Activated CD4-positive, alpha-beta T cell treated with anti-CD3 and anti-CD28 coated beads, Interleukin-2, amount 50 U/mL, for 24 hours (primary cell): ENCODE measurements around the gene HSPB2.
"Not testable (repeated sequence)": the region's sequence is repeated elsewhere in the genome, so short reads cannot be mapped to it uniquely, and the experiment has no call there.

Experiments
- DNase-seq, 2 donors: peaks; one replicate each; pipeline ENCODE4 v3.0.0-alpha.2; 2020; ENCODE audit warnings: low read depth in 1 of 2, low spot score in 1 of 2

The HSPB2 gene, protein sequence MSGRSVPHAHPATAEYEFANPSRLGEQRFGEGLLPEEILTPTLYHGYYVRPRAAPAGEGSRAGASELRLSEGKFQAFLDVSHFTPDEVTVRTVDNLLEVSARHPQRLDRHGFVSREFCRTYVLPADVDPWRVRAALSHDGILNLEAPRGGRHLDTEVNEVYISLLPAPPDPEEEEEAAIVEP

GRCh38 chr11:111912535-111912934 is at the start of gene HSPB2:
TSS of gene HSPB2 (plus strand) at chr11:111912734. CDS start at chr11:111912830, 96 bp downstream.
- DNase-seq, result no peak

- no peak for DNase-seq
Measured at GRCh38 chr11:111870113-111870512, 42.4 kb upstream of the HSPB2 start.

GRCh38 chr11:111870522-111870885 is 42.0 kb upstream of the HSPB2 start:
- DNase-seq, result no peak

- peak; percentile 86 to 88 for DNase-seq
Measured at GRCh38 chr11:111870886-111871692, 41.4 kb upstream of the HSPB2 start, which contains the start of gene ALG9. TSS of gene ALG9 (minus strand) at chr11:111871581. CDS start at chr11:111871482, 99 bp downstream.

GRCh38 chr11:111871693-111872161 is 40.8 kb upstream of the HSPB2 start:
- no peak for DNase-seq

DNA sequence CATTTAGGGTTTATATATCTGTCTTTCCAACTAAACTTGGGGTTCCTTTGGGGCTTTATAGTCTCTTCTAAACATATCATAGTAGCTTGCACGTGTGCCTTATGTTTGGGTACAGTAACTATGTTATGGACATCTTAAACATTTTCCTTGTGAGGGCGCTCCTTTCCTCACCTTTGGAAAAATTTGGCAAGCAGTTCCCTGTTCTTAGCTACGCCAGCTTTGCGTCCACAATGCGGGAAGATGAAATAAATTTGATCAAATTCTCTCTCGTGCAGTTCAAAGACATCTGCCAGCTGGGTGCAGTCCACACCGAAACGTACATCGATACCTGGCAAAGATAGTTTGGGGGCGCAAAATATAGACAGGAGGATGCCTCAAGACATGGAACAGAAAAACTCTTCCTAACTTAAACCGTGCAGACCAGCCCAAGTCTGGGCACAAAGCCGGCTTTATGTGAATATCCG is 34.1 kb upstream of the HSPB2 start:
- DNase-seq, result no peak

- DNase-seq, result peak; percentile 92 to 94
Measured at GRCh38 chr11:111878849-111879636, 33.5 kb upstream of the HSPB2 start, which contains the start of the genes CFAP68 and FDXACB1. TSS of gene CFAP68 (plus strand) at chr11:111879541. CDS start at chr11:111879561, 20 bp downstream. TSS of gene FDXACB1 (minus strand) at chr11:111879165. CDS start at chr11:111879132, 33 bp downstream.

- DNase-seq, result no peak
Measured at GRCh38 chr11:111879637-111879960, 32.9 kb upstream of the HSPB2 start.

GRCh38 chr11:111882202-111882601 is 30.3 kb upstream of the HSPB2 start:
- no peak for DNase-seq

DNA sequence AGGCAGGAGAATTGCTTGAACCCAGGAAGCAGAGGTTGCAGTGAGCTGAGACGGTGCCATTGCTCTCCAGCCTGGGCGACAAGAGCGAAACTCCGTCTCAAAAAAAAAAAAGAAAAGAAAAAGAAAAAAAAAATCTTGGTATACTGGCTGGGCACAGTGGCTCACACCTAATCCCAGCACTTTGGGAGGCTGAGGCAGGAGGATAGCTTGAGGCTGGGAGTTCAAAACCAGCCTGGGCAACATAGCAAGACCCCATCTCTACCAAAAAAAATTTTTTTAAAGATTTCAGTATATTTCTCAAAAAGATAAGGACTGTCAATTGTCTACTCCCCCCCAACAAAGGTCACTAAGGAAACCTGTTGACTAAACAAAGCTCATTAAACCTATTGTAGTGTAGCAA is 27.5 kb upstream of the HSPB2 start:
- DNase-seq, result not testable (repeated sequence)

- DNase-seq, result no peak
Measured at GRCh38 chr11:111886032-111886431, 26.5 kb upstream of the HSPB2 start.

- no peak for DNase-seq
Measured at GRCh38 chr11:111886844-111887243, 25.7 kb upstream of the HSPB2 start.

DNA sequence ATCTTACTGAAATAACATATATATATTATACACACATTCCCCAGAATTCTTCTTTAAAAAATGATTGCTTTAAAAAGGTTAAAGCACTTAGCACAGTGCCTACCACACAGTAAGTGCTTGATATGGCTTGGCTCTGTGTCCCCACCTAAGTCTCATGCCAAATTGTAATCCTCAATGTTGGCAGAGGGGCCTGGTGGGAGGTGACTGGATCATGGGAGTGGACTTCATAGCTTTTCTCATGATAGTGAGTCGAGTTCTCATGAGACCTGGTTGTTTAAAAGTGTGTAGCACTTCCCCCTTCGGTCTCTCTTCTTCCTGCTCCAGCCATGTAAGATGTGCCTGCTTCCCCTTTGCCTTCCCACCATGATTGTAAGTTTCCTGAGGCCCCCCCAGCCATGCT is 7.1 kb upstream of the HSPB2 start:
- no peak for DNase-seq

- DNase-seq, result no peak
Measured at GRCh38 chr11:111906680-111907079, 5.9 kb upstream of the HSPB2 start.

GRCh38 chr11:111908639-111909305 is 3.8 kb upstream of the HSPB2 start:
- DNase-seq, result no peak

GRCh38 chr11:111909378-111909777 is 3.2 kb upstream of the HSPB2 start:
- no peak for DNase-seq

GRCh38 chr11:111910676-111911562 is 1.6 kb upstream of the HSPB2 start:
- no peak for DNase-seq

DNA sequence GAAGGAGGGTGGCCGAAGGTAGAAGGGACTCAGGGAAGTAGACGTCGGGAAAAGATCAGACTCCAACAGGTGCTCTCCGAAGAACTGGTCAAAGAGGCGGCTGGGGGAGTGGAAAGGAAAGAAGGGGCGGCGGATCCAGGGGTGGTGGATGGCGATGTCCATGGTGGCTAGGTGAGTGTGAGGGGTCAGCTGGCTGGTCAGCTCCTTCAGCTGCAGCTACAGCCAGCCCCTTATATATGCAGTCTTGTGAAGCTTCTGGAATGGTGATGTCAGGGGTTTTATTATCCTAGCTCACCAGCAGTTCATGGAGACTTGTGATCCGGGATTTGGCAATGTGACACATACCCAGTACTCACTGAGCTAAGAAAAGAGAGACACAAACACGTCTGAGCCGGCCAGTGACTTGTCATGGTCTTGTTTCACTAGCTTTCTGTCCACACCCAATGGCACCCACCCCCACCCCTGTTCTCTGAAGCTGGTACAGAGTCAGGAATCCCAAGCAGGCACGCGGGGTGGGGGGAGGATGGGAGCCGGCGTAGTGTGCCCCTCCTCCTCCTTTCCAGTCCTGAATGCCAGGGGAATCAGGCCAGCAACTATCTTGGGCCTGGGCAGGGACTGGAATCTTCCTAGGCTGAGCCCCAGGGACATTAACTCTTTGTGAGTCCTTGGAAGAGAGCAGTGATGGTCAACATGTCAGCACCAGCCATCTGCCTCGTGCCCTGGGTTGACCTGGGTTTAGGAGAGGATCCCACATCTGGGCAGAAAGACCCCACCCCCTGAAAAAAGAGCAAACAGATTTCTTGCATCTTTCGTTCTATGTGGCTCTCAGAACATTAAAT is 752 bp upstream of the HSPB2 start, which contains the start of gene CRYAB:
Gene CRYAB, minus strand, starts transcription at position 208 of the 839 bp plus-strand sequence. Its CDS starts 46 bp downstream, at position 162.
- no peak for DNase-seq
